Measurements from ENCODE around the gene IGFN1.

Gene IGFN1

DNA sequence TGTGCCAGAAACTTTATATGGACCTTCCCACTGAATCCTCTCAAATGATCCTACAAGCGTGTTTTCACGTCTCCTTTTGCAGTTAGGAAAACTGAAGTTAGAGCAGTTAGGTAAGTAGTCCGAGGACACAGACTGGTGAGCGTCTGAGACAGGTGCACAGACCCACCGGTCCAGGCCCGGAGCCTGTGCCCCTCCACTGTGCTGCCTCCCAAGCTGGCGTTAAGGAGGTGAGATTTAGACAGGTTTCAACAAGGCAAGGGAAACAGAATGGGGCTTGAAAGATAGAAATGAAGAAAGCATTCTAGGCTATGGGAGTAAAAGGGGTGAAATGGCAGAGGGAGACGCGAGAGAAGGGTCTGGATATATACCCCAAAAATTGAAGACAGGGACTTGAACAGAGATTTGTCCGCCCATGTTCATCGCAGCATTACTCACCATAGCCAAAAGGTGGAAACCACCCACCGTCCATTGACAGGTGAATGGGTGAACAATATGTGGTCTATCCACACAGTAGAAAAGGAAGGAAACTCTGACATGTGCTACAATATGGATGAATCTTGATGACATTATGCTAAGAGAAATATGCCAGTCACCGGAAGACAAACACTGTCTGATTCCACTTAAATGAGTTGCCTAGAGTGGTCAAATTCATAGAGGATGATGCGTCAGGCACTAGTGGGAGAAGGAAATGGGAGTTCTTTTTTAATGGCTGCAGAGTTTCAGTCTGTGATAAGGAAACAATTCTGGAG is 77.0 kb downstream of the IGFN1 start:
- no peak overlapping the region for H3K4me3 ChIP-seq (ENCODE audit: low read depth, low read length)
- peak; percentile 46 for DNase-seq (ENCODE audit: low read depth, low spot score)
- CTCF ChIA-PET = interaction anchor here (0.7 to 8.2 kb wide), 6 partner anchors 14 to 142 kb away, joined by 3 to 82 read pairs (median 27); no protein-coding TSS in a partner anchor
- POLR2A ChIA-PET = no interaction called here
- TF ChIP-seq, protein P1, sequence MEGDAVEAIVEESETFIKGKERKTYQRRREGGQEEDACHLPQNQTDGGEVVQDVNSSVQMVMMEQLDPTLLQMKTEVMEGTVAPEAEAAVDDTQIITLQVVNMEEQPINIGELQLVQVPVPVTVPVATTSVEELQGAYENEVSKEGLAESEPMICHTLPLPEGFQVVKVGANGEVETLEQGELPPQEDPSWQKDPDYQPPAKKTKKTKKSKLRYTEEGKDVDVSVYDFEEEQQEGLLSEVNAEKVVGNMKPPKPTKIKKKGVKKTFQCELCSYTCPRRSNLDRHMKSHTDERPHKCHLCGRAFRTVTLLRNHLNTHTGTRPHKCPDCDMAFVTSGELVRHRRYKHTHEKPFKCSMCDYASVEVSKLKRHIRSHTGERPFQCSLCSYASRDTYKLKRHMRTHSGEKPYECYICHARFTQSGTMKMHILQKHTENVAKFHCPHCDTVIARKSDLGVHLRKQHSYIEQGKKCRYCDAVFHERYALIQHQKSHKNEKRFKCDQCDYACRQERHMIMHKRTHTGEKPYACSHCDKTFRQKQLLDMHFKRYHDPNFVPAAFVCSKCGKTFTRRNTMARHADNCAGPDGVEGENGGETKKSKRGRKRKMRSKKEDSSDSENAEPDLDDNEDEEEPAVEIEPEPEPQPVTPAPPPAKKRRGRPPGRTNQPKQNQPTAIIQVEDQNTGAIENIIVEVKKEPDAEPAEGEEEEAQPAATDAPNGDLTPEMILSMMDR (IDR thresholded peaks at IDR 0.05; ENCODE audit: insufficient read depth, low read length, missing control alignments) = no peak

DNA sequence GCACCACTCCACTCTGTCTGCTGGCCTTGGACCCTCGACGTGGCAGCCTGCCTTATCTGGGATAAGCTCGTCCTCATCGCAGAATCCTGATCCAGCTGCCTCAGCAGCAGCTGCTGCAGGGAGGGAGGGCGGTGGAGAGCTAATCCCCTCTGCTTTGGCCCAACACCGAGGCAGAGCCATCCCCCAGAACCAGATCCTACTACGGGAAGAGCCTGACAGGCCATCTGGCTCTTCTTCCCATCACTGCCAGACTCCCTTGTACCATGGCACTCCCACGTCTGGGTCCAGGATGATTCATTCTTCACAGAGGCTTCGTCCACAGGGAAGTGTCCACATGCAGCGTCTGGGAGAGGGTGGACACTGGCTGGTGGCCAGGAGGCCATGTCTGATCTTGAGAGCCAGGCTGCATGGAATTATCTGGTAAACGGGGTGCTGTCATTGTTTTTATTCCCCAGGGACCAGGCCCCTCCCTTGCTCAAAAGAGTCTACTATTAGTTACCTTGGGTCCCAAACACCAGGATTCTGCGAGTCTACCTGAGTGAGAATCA is 78.1 kb downstream of the IGFN1 start:
- CTCF ChIA-PET = interaction anchor here (0.7 to 8.2 kb wide), 6 partner anchors 14 to 141 kb away, joined by 3 to 51 read pairs (median 4); no protein-coding TSS in a partner anchor
- no peak overlapping the region for H3K4me3 ChIP-seq (ENCODE audit: low read depth, low read length)
- DNase-seq (ENCODE audit: low read depth, low spot score) = peak; percentile 38
- TF ChIP-seq, protein P1 (IDR thresholded peaks at IDR 0.05; ENCODE audit: insufficient read depth, low read length, missing control alignments) = no peak
- POLR2A ChIA-PET = no interaction called here

DNA sequence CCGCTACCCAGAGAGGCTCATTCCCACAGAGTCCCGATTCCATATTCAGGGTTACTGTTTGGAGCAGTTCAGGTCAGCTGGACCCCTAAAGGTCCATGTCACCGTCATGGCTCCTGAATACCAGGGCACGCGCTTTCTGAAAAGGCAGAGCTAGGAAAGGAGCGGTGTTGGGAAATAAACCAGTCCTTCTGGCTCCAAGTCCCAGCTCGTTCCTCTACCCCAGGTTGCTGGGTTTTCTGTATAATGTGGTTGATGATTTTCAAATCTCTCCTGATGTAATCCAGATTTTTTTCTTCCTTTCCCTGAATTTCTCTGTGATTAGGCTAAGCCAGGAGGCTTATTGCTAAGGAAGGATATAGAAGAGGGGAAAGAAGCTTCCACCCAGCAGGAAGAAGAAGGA is 78.7 kb downstream of the IGFN1 start:
- DNase-seq (ENCODE audit: low read depth, low spot score) = no peak
- TF ChIP-seq, protein P1 (IDR thresholded peaks at IDR 0.05; ENCODE audit: insufficient read depth, low read length, missing control alignments) = no peak
- CTCF ChIA-PET = interaction anchor here (0.7 to 8.2 kb wide), 5 partner anchors 15 to 178 kb away, joined by 3 to 51 read pairs (median 4); no protein-coding TSS in a partner anchor
- POLR2A ChIA-PET = no interaction called here
- no peak overlapping the region for H3K4me3 ChIP-seq (ENCODE audit: low read depth, low read length)

DNA sequence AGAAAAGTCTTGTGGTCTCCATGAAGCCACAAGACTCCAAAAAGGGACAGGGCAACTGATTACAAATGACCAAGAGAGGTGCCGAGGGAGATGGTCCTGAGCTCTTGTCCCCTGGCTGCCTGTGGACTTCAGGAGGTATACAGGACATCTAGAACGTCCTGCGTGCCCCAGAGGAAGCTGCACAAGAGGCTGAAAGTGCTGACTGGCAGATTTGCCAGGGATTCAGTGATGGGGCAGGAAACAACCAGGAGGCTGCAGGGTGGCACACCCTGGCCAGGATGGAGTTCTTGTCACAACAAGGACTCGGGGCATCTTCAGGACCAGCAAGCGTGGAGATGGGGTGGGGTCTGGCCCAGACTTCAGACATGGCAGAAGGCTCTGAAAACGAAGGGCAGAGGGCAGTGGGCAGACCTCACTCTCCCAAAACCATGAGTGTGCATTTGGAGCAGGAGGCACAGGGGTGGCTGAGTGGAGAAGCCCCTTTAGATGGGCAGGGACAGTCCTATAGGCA is 79.3 kb downstream of the IGFN1 start:
- H3K4me3 ChIP-seq (ENCODE audit: low read depth, low read length) = no peak overlapping the region
- TF ChIP-seq, protein P1 (IDR thresholded peaks at IDR 0.05; ENCODE audit: insufficient read depth, low read length, missing control alignments) = no peak
- POLR2A ChIA-PET = no interaction called here
- DNase-seq (ENCODE audit: low read depth, low spot score) = no peak
- CTCF ChIA-PET = interaction anchor here (0.7 to 8.2 kb wide), 4 partner anchors 16 to 178 kb away, joined by 3 to 51 read pairs (median 4); no protein-coding TSS in a partner anchor

DNA sequence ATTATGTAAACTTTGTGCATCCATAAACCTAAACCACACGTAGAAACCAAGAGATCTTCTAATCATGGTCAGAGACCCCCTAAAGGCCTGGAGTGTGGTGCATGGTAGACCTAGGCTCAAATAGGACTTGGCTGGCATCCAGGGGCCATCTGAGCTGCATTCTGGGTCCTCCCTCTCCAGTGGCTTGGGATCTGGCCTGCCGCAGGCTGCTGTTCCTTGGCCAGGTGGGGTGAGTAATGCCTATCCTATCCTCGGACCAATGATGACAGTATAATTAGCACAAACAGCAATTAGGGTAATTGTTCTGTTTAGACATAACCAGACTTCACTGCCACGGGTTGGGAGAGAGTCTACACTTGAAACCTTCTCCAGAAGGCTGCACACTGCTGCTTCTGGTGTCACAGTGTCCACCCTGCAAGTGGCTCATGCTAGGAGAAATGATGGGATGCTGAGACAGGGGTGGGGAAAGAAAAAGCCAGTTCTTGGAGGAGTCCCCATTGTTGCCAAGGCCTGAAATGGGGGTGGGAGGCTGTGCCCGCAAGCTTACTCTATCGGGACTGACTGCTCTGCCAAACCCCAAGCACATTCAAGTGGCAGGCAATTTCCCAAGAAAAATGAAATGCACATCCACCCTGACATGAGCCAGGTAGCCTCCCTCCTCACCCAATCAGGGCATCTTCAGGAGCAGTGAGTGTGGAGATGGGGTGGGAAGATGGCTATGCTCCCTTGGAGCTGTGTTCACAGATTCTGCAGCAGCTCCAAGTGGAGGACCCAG is 80.2 kb downstream of the IGFN1 start:
- TF ChIP-seq, protein P1 (IDR thresholded peaks at IDR 0.05; ENCODE audit: insufficient read depth, low read length, missing control alignments) = no peak
- no peak for DNase-seq (ENCODE audit: low read depth, low spot score)
- H3K4me3 ChIP-seq (ENCODE audit: low read depth, low read length) = no peak overlapping the region
- CTCF ChIA-PET = interaction anchor here (0.7 to 8.2 kb wide), 4 partner anchors 10 to 76 kb away, joined by 3 to 51 read pairs (median 3); no protein-coding TSS in a partner anchor
- POLR2A ChIA-PET = no interaction called here
